Activated naive CD4-positive, alpha-beta T cell (primary cell): ENCODE measurements around the gene GPR156.

Experiments
- DNase-seq, 4 experiments: peaks; one replicate each; lab custom pipeline; 2025; lab: John Stamatoyannopoulos, UW

Gene GPR156

DNA sequence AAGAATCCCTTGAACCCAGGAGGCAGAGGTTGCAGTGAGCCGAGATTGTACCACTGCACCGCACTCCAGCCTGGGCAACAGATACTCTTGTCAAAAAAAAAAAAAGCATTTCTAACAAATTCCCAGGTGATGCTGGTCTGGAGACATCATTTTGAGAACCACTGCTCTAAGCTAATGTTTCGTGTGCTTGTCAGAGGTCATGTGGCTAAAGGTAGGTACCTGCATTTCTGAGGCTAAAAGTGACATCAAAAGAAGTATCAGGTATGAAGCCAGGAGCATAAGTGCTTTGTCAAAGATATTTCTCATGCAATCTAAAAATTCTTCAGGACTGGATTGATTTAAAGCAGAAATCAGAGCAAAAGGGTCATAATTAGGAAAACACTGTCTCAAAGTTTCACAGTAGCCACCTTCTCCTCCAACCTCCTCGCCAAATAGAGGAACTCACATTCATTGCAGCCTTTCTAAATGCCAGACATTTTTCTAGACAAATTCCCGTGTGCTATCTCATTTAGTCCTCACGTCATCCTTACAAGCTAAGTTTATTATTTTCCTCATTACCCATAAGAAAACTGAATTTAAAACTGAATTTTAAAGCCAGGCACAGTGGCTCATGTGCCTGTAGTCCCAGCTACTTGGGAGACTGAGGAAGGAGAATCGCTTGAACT, 165.0 kb downstream of the GPR156 start:
- DNase-seq = no peak
